Measurements from ENCODE around the gene ZCCHC13. TPM values are rescaled to one million over a fixed set of nuclear protein-coding genes. Genes with fewer than 3 reads are reported as not detected.

ZCCHC13 gene
- total RNA-seq, 1 donor from 2014 or later: not detected

DNA sequence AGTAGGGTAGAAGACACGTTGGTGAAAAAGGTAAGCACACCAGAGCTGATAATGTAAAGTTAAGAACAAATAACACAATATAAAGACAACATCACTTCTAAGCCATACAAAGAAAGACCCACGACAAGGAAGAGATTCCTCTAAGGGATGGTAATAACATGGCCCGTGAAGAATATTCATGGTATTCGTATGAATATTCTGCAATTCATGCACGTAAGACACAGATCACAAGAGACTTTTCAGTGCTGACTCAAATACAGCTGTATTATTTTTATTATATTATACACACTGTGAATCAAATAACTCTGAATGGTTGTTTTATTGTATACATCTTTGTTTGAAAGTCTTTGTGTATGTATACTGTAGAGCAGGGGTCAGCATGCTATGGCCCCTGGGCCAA, 29.5 kb upstream of the ZCCHC13 start:
- TF ChIP-seq, protein P1, sequence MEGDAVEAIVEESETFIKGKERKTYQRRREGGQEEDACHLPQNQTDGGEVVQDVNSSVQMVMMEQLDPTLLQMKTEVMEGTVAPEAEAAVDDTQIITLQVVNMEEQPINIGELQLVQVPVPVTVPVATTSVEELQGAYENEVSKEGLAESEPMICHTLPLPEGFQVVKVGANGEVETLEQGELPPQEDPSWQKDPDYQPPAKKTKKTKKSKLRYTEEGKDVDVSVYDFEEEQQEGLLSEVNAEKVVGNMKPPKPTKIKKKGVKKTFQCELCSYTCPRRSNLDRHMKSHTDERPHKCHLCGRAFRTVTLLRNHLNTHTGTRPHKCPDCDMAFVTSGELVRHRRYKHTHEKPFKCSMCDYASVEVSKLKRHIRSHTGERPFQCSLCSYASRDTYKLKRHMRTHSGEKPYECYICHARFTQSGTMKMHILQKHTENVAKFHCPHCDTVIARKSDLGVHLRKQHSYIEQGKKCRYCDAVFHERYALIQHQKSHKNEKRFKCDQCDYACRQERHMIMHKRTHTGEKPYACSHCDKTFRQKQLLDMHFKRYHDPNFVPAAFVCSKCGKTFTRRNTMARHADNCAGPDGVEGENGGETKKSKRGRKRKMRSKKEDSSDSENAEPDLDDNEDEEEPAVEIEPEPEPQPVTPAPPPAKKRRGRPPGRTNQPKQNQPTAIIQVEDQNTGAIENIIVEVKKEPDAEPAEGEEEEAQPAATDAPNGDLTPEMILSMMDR (conservative IDR thresholded peaks at IDR 0.05): no peak
- no peak overlapping the region for H3K4me3 Mint-ChIP-seq
- no peaks in the 10 kb centered on the region for H3K9me3 Mint-ChIP-seq
- no peaks in the 10 kb centered on the region for H3K4me1 Mint-ChIP-seq
- H3K36me3 Mint-ChIP-seq (ENCODE audit: low read depth): peaks cover 3% of the 10 kb centered on the region
- no peaks in the 10 kb centered on the region for H3K27me3 Mint-ChIP-seq (ENCODE audit: low read depth)
- no peak overlapping the region for H3K27ac Mint-ChIP-seq (ENCODE audit: unreplicated experiment)
- DNase-seq (ENCODE audit: low read depth, low spot score): no peak

DNA sequence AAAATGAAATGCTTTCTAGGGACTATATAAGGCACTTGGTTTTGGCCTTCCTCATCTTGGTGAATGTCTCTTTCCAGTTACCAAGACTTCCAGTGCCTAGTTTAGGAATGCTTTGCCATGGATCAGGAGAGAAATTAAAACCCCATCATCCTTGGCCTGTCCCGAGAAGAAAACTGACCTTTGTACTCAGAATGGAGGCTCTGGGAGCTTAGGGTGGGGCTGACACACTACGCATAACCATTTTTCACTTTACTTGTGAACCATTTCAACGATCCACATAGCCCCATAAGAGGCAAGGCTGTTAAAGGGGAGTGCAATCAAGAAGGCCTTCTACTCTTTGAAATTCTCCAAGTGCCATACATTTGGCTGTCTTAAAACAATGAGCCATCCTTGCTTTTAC, 26.7 kb upstream of the ZCCHC13 start:
- DNase-seq (ENCODE audit: low read depth, low spot score): no peak
- H3K9me3 Mint-ChIP-seq: no peaks in the 10 kb centered on the region
- TF ChIP-seq, protein P1 (conservative IDR thresholded peaks at IDR 0.05): no peak
- H3K4me1 Mint-ChIP-seq: no peaks in the 10 kb centered on the region
- no peak overlapping the region for H3K27ac Mint-ChIP-seq (ENCODE audit: unreplicated experiment)
- H3K4me3 Mint-ChIP-seq: no peak overlapping the region
- H3K27me3 Mint-ChIP-seq (ENCODE audit: low read depth): no peaks in the 10 kb centered on the region
- H3K36me3 Mint-ChIP-seq (ENCODE audit: low read depth): peaks cover 6% of the 10 kb centered on the region

DNA sequence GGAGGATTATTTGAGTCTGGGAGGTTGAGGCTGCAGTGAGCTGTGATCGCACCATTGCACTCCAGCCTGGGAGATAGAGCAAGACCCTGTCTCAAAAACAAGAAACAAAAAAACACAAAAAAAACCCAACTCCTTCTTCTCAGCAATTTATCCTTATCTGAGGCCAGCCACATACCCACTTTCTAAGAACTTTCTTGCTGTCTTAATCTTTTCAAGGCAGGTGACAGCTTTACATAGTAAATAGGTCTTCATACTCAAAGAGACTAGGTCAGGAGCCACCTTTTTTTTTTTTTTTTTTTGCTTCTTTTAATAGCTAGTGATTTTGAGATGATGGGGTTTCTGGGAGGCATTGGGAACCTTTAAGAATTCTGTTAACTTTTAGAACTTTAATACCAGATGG, 26.1 kb upstream of the ZCCHC13 start:
- Mint-ChIP-seq H3K27ac (ENCODE audit: unreplicated experiment) (no peak overlapping the region), H3K36me3 (ENCODE audit: low read depth) (peaks cover 6% of the 10 kb centered on the region)
- TF ChIP-seq, protein P1 (conservative IDR thresholded peaks at IDR 0.05): no peak

DNA sequence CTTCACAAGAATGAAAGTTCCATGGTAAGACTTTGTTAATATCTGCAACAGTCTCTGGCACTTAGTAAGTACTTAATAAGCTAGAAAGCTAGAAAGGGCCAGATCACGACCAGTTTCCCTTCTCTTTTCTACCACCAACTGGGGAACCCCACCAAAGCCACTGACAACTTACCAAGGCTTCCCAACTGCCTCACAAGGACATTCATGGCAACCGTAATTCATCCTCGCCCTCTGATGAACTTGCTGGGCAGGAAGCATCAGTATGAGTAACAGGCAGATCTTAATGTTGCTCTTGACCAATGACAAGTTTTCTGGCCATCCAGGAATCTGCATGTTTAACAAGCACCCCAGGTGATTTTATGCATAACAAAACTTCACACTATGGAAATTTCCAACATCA, 23.2 kb upstream of the ZCCHC13 start:
- H3K4me1 Mint-ChIP-seq: peaks cover 15% of the 10 kb centered on the region

More for the DNA sequence above, 26.1 kb upstream of the ZCCHC13 start:
- no peaks in the 10 kb centered on the region for H3K27me3 Mint-ChIP-seq (ENCODE audit: low read depth)
- no peaks in the 10 kb centered on the region for H3K4me1 Mint-ChIP-seq
- DNase-seq (ENCODE audit: low read depth, low spot score): no peak
- no peak overlapping the region for H3K4me3 Mint-ChIP-seq
- no peaks in the 10 kb centered on the region for H3K9me3 Mint-ChIP-seq

DNA sequence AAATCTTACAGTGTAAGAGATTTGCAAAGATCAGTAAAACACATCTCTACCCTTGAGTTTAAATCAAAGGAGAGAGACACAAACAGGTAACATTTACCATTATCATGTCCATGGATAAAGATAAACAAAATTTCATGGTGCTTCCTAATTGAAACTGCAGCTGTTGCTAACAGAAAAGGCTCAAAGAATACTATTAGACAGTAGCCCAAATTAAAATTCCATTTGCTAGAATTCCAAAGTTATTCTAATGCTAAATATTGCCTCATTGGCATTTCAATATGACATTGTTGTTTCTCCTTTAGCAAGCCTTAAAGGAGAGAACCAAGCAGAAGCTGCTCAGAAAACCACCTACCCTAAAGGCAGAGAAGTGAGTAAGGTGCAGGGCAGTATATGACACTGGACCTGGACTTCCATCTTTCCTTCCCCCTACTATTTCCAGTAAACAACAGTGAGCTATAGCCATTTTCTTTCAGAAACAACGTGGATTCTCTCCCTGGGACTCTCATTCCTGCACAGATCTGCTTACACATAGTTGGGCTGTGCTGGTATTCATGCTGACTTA, 19.5 kb upstream of the ZCCHC13 start:
- Mint-ChIP-seq H3K9me3 (no peaks in the 10 kb centered on the region), H3K27ac (ENCODE audit: unreplicated experiment) (no peak overlapping the region), H3K27me3 (ENCODE audit: low read depth) (no peaks in the 10 kb centered on the region), H3K4me3 (no peak overlapping the region), H3K36me3 (ENCODE audit: low read depth) (peaks cover 10% of the 10 kb centered on the region), H3K4me1 (peaks cover 23% of the 10 kb centered on the region)
- TF ChIP-seq, protein P1 (conservative IDR thresholded peaks at IDR 0.05): no peak
- no peak for DNase-seq (ENCODE audit: low read depth, low spot score)

More for the DNA sequence above, 23.2 kb upstream of the ZCCHC13 start:
- TF ChIP-seq, protein P1 (conservative IDR thresholded peaks at IDR 0.05): no peak
- Mint-ChIP-seq H3K27me3 (ENCODE audit: low read depth) (no peaks in the 10 kb centered on the region), H3K27ac (ENCODE audit: unreplicated experiment) (no peak overlapping the region), H3K9me3 (no peaks in the 10 kb centered on the region), H3K4me3 (no peak overlapping the region), H3K36me3 (ENCODE audit: low read depth) (peaks cover 4% of the 10 kb centered on the region)
- DNase-seq (ENCODE audit: low read depth, low spot score): no peak
